DMS79 treated with DMSO at 0.1 percent for 48 hours (cell line): ENCODE results near the gene SLC39A13.

Experiments used
- DNase-seq: peaks from one replicate; lab custom pipeline; 2025; lab: John Stamatoyannopoulos, UW

The SLC39A13 gene

DNA sequence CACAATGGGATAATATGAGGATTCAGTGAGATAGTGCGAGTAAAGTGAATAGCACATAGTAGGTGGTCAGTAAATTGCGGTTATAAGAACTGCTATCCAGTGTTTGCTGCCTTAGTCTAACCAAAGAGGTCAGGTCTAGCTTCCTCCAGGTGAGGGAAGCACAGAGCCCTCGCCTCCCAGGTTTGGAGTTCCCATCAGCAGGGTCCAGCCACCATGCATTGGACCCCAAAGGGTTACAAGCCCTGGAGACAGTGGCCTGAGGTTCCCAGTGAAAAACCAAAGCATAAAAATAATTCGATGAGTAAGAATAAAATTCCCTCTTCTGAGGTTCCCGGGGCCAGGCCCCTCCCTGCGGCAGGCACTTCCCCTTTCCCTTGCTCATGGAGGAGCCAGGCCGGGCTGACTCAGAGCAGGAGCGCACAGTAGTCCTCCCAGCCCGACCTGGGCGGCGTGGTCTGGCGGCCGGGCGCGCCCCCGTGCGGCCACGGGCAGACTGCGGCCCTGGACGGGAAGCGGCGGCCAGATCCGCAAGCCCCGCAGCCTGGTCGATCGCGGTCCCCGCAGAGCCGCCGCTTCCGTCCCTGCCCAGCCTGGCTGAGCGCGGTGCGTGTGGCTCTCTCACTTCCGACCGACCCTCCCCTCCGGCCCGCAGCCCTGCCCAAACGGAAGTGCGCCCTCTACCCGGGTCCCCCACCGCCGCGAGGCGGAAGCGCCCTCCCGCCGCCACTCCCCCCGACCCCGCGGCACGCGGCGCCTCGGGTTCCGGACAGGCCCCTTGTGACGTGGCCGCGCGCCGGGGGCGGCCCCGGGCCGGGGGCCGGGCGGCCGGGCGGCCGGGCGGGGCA, at the start of gene SLC39A13:
SLC39A13 (plus strand) TSS at position 845 of the 845 bp plus-strand sequence. CDS start 1,505 bp downstream, outside the sequence.
- peak; percentile 86 for DNase-seq

DNA sequence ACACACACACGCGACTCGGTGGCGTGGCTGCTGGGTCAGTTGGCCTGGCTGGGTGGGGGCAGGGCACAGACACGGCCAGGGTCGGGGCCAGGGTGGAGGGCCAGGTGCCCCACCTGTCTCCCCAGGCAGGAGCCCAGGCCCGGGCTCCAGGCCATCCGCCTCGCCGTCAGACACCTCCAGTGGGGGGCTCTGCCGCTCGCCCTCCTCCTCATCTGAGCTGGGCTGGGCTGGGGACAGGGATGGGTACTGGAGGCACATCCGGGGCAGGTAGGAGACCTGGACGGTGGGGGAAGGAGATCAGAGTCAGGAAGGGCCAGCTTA, 49.7 kb upstream of the SLC39A13 start:
- no peak for DNase-seq

DNA sequence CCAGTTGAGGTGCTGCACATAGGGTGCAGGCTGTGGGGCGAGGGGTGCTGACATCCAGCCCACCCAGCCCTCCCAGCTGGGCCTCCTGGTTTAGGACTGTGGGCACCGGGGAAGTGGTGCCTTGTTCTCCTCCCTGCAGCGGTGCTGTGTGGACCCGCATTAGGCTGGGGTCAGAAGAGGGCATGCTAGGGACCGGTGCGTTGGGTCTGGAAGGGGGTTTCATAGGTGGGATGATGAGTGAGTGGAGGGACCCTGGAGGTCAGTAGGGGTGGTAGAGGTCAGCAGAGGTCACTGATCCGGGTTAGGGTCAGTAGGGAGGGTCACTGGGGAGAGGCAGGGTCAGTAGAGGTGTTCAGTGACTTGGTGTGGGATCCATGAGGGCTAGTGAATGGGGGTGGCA, 49.2 kb upstream of the SLC39A13 start:
- no peak for DNase-seq

DNA sequence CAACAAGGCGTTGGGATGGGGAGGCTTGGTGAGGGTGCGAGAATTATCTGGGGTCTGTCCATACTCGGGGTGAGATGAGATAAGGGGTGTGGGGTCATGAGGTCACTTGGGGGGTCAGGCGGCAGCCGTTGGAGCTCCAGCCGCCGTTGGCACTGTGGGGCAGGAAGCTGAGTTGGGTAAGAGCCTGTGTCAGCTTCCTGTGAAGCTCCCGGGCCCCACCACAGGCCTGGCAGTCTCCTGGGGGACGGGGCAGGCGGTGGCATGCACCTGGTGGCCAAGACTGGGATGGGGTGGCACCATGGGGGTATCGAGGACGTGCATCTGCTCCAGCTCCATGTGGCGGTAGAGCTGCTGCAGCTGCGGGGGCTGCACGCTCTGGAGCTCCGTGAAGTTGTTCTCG, 48.8 kb upstream of the SLC39A13 start:
- DNase-seq, result no peak

DNA sequence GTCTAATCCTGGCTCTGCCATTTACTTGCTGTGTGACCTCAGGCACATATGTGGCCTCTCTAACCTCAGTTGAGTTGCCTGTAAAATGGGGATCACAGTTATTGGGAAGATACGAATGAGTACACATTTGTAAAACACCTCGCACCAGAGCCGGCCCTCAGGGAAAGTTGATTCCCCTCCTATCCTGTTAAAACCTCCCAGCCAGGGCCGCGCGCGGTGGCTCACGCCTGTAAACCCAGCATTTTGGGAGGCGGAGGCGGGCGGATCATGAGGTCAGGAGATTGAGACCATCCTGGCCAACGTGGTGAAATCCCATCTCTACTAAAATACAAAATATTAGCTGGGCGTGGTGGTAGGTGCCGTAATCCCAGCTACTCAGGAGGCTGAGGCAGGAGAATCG, 48.0 kb upstream of the SLC39A13 start:
- no peak for DNase-seq

DNA sequence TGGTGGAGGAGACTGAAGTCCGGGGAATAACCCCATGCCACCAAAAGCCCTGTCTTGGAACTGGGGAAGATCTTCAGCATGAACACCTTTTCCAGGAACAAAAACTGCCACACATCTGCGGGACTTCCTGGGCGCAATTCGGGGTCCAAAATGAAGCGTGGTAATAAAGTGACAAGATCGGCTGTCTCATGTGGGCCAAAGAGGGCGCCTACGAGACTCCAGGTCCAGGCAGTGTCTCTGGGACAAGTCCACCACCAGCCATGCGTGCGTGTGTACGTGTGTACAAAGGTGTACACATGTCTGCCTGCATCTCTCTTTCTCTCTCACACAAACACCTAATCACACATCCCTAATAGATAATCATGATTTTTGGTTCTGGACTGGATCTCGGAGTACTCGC, 47.0 kb upstream of the SLC39A13 start:
- no peak for DNase-seq

DNA sequence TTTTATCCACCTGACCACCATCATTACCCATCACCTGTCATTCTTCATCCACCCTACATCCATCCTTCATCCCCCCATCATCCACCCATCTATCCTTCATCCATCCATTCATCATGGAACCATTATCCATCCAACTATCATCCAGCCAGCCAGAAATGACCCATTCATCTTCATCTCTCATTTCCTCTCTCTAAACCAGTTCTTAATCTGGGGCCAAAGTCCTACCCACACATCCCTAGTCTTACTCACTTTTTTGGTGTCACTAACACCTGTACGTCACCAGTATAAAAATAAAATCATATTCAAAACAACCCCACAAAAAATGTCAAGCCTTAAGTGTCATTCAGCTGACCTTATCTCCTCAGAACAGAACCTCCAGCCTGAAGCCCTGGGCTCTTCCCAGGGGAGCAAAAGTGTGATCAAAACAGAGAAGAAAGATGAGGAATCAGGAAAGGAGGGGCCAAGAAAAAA, 42.3 kb upstream of the SLC39A13 start:
- no peak for DNase-seq

DNA sequence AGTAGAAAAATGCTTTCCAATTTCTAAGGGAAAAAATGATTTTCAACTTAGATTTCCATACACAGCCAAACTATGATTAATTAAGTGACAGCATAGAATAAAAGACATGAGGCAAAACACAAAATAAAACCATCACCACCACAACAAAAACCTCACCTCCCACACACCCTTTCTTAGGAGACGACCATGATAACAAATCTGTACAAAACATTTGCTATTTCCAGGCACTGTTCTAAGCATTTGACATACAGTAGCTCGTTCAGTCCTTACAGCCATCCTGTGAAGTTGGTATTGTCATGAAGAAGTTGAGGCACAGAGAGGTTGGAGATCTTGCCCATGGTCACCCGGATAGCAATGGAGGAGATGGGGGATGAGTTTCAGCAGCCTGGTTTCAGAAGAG, 38.7 kb upstream of the SLC39A13 start:
- no peak for DNase-seq

DNA sequence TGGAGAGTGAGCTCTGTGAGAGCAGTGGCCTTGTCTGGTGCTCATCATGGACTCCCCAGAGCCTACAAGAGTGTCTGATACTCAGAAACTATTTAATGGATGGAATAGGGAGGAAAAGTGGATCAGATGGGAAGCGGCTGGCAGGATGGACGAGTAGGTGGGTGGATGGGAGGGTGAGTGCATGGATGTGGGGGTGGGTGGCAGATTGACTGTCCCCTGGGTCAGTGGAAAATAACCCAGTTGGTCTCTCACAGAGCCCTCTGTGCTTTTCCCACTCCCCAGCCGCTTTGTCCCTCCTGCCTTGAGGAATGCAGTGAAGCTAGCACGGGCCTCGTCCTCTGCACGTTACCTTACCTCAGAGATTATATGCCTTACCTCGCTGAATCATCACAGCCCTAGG, 36.0 kb upstream of the SLC39A13 start:
- DNase-seq, result no peak

DNA sequence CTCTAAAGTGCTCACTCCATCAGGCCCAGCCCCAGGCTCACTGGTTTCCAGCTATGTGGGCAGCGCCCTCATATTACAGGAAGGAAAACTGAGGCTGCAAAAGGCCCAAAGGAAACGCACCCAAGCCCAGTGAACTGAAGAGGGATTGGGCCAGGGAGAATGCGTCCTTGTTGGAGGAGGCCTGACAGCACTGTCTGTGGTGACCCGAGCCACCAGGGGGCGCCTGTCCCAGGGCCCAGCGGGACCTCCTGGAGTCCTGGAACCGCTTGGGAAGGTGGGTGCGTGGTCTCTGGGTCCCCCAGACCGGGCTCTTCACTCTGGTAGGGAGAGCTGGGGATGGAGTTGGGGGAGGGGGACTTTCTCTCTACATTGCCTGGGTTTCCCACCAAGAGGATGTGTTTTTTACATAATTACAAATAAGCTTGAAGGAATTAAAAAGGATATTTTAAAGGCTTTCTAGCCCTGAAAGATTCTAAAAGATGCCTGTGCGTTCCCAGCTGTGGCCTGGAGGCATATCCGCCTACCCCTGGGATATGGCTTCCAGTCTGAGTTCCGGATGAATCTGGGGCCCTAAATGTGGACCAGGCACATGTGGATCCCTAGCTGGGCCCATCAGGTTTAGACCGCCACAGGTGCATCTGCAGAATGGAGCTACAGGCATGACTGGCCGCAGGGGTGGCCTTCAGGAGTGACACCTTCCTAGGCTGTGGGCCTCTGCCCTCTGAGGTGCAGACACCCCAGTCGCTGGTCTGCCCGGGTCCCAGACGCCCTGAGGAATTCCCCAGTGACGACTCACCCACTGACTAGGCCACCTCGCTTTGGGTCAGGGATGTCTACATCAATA, 34.3 kb upstream of the SLC39A13 start:
- DNase-seq, result peak; percentile 44

DNA sequence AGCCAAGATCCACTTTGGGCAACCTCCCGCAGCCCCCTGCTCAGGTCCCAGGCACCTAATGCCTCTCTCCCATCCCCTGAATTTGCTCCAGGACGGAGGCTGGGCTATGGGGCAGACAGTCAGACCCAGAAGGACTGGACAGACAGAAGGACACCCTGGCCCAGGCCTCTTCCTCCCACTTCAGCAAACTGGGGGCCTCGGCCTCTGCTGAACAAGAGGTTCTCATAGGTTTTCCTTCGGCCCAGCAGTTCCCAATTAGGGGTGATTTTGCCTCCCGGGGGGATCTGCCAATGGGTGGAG, 33.7 kb upstream of the SLC39A13 start:
- DNase-seq, result no peak

DNA sequence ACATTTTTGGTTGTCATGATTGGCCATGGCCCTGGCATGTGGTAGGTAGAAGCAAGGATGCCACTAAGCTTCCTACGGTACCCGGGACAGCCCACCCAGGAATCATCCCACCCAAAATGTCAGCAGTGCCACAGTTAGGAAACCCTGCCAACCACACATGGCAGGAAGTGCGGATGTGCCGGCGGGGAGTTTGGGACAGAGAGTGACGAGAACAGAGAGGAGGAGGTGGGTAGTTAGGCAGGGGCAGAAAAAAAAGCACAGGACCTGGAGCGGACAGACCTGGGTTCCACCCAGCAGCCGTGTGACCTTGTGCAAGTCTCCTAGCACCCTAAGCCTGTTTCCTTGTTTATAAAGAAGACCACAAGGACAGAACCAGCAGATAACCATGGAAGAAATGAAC, 33.4 kb upstream of the SLC39A13 start:
- DNase-seq, result no peak

DNA sequence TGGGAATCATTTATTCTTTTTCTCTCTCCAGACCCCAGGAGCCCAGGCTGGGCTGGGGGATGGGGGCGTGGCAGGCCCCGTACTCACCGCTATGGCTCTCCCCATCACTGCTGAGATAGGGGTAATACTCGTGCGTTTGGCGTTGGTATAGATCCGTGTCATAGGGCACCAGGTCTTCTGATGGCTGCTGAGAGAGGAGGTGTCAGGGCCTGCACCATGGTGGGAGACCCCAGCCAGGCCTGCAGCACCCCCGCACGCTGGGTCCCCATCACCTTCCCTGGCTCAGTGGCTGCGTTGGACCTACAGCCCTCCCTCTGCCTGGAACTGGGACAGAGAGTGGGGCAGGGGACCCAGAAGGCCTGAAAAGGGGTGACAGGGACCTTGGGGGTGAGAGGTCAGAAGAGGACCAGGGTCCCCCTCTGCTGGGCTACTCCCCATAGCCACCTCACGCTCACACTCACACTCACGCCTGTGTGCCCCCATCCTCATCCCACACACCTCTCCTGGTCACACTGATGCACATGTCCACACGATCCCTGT, 32.8 kb upstream of the SLC39A13 start:
- no peak for DNase-seq

DNA sequence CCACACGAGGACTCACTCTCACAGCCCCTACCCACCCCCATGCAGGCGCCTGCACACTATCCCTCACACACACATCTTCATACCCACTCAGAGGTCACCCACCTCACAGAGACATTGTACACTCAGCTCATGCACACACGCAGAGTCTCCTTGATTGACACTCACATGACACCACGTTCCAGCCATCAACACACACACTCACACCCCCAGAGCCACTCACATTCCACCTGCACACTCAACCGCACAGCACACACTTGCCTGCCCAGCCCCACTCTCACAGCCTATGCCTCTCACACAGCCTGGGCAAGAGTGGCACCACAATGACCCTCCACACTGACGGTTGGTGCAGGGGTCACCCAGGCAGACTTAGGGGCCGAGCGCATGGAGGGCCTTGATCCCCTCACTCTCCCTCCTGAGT, 32.3 kb upstream of the SLC39A13 start:
- DNase-seq, result no peak

DNA sequence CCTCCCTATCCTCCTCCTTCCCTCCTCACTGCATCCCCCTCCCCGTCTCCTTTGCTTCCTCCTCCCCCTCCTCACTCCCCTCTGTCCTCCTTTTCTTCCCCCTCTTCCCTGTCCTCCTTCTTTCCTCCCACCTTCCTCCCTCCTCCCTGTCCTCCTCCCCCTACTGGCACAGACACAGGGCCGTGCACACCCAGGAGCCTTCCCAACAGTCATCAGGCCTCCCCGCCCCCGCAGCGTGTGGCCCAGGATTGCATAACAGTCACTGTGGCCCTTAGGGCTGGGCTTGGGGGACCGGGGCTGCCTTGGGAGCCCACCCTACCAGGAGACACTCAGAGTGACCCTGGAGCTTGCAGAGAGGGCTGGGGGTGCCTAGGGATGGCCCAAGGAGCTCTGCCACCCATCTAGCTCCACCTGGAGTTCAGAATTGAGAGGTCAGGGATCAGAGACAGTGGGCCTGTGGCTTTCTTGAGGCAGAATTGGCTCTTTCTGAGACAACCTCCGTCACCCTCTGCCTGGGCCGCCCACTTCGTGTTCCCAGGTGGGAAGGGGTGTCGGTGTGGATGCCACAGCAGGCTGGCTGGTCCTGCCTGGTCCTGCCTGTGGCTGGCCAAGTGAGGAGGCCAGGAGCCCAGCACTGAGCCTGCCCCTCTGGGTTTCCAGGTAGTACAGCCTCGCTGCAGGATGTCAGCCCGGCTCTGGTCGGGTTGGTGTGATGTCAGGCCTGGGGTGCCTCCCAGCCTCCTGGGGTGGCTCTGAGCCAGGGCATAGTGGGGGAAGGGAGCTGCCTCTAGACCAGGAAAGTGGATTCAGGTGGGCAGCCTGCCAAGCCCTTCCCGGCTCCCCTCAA, 31.6 kb upstream of the SLC39A13 start:
- no peak for DNase-seq

DNA sequence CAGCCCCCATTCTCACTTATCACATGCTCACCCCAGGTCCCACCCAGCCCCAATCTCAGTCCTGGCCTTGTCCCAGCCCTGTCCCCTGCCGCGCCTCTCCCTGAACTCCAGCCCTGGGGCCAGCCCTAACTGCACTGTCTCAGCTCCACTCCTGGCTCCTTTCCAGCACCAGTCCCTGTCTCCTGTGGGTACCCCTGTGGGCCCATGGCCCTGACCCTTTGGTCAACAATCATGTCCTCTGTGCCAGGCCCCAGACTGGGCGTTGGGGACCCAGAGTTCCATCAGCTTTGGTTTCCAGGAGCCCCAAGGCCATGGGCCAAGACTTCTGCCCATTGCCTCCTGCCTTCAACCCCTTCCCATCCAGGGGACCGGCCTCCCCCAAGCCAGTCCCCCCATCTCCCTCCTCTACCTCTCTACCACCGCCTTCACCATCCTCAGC, 30.8 kb upstream of the SLC39A13 start:
- no peak for DNase-seq

DNA sequence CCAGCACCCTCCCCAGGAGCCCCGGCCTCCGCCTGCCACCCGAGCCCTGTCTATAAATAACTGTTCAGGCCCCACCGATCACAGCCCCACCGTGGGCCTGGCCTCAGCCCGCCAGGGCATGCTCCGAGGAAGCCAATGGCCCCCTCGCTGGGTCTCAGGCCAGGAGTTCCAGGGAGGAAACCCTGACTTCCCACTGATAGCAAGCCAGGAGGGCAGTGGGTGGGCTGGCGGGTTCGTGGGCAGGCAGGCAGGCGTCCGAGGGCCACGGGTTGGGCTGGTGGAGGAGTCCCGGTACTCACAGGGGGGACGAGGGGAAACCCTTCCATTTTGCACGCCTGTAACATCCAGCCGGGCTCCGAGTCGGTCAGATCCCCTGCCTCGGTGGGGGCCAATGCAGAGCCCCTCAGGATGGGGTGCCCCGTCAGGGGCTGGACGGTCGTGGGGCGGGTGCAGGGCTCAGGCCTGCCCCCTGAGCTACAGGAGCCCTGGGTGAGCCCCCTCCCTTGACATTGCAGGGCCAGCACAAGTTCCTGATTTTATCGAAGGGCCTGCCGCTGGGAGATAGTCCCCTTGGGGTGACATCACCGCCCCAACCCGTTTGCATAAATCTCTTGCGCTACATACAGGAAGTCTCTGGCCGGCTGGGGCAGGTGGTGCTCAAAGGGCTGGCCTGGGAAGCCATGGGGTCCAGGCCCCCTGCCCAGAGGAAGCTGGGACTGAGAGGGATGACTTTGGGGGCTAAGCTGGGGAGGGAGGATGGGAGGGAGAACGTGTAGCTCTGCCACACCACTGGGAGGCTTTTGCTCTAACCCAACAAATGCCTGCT, 30.2 kb upstream of the SLC39A13 start, which contains the start of gene SPI1:
SPI1 (minus strand) TSS at position 538 of the 826 bp plus-strand sequence; CDS start at position 344, 194 bp downstream.
- DNase-seq, result no peak

DNA sequence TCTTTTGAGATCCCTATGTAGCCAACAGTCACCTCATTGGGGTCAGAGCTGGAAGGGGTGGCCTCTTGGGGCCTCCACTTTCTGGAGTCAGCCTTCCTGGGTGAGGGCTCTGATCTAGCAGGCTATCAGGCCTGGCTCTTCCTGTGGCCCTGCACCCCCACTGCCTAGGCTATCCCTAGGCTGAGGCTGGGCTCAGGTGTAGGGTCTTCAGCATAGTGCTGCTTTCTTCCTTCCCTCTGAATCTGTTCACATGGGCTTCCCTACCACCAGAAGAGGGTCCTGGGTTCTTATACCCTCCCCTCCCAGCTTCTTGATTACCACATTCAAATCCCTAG, 29.6 kb upstream of the SLC39A13 start:
- DNase-seq, result no peak

DNA sequence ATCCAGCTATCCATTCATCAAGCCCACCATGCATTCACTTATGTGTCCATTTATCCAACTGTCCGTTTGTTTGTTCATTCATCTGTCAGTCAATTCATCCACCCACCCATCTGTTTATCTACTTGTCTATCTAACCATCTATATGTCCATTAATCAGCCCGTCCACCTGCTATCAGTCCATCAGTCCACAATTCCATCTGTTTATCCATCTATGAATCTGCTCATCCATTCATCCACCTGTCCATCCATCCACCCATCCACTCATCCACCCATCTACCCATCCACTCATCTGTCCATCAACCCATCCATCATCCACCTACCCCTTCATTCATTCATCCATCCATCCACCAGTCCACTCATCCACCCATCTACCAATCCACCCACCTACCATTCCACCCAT, 29.1 kb upstream of the SLC39A13 start:
- no peak for DNase-seq

DNA sequence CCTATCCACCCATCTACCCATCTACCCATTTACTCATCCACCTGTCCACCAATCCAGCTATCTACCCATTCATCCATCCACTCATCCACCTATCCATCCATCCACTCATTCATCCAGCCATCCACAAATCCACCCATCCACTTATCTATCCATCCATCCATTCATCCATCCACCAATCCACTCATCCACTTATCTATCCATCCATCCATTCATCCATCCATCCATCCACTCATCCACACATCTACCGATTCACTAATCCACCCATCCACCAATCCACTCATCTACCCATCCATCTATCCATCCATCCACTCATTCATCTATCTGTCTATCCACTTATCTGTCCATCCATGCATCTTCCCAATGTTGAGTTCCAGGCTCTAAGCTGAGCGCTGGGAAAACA, 28.3 kb upstream of the SLC39A13 start:
- DNase-seq, result no peak

DNA sequence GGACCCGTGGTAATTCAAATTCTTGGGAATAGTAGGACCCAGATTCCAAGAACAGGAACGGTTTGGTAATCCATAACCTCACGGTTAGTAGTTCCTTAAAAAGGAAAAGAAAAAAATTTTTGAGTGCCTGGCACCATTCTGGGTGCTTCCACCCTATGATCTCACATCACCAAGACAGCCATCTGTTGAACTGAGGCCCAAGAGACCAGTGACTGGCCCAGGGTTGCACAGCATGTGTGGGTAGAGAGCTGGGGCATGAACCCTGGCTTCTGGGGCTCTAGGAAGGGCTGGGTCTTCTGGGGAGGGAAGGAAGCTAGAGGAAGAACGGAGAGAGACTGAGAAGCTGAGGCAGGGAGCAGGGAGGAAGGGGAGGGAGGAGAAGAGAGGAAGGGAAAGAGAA, 25.3 kb upstream of the SLC39A13 start:
- no peak for DNase-seq
